Stimulated activated CD8-positive, alpha-beta memory T cell treated with anti-CD3 and anti-CD28 coated beads, Interleukin-7, amount 100 ng/mL, for 4 hours (primary cell): ENCODE results near the gene ERBB4.

Experiments used
- DNase-seq, 2 donors: peaks; one replicate each; pipeline ENCODE4 v3.0.0-alpha.2; 2020; ENCODE audit warnings: low read depth in 2 of 2

Gene ERBB4

GRCh38 chr2:212007972-212008371, 530.6 kb downstream of the ERBB4 start:
- no peak for DNase-seq

GRCh38 chr2:212005085-212005671, 533.4 kb downstream of the ERBB4 start:
- DNase-seq, result no peak

GRCh38 chr2:212001325-212001724, 537.3 kb downstream of the ERBB4 start:
- DNase-seq, result no peak

GRCh38 chr2:211996857-211997256, 541.7 kb downstream of the ERBB4 start:
- DNase-seq, result no peak

GRCh38 chr2:211994806-211995205, 543.8 kb downstream of the ERBB4 start:
- DNase-seq, result no peak

GRCh38 chr2:211990335-211990734, 548.3 kb downstream of the ERBB4 start:
- no peak for DNase-seq

GRCh38 chr2:211986313-211986712, 552.3 kb downstream of the ERBB4 start:
- no peak for DNase-seq

- no peak for DNase-seq
Observed at GRCh38 chr2:211985393-211985792, 553.2 kb downstream of the ERBB4 start.

- DNase-seq, result no peak
Observed at GRCh38 chr2:211982162-211982561, 556.4 kb downstream of the ERBB4 start.

- DNase-seq, result no peak
Observed at GRCh38 chr2:211981451-211981850, 557.2 kb downstream of the ERBB4 start.

- no peak for DNase-seq
Observed at GRCh38 chr2:211976076-211976475, 562.5 kb downstream of the ERBB4 start.

GRCh38 chr2:211967234-211967633, 571.4 kb downstream of the ERBB4 start:
- DNase-seq, result no peak

- no peak for DNase-seq
Observed at GRCh38 chr2:211963969-211964368, 574.6 kb downstream of the ERBB4 start.

- no peak for DNase-seq
Observed at GRCh38 chr2:211957799-211958198, 580.8 kb downstream of the ERBB4 start.

- DNase-seq, result no peak
Observed at GRCh38 chr2:211955648-211956047, 583.0 kb downstream of the ERBB4 start.

- no peak for DNase-seq
Observed at GRCh38 chr2:211948932-211949331, 589.7 kb downstream of the ERBB4 start.

GRCh38 chr2:211946960-211947359, 591.6 kb downstream of the ERBB4 start:
- no peak for DNase-seq

GRCh38 chr2:211944572-211944971, 594.0 kb downstream of the ERBB4 start:
- no peak for DNase-seq

GRCh38 chr2:211942153-211942552, 596.4 kb downstream of the ERBB4 start:
- no peak for DNase-seq

GRCh38 chr2:211941216-211941747, 597.3 kb downstream of the ERBB4 start:
- no peak for DNase-seq

GRCh38 chr2:211939177-211939576, 599.4 kb downstream of the ERBB4 start:
- no peak for DNase-seq

- DNase-seq, result no peak
Observed at GRCh38 chr2:211934811-211935210, 603.8 kb downstream of the ERBB4 start.

- no peak for DNase-seq
Observed at GRCh38 chr2:211931314-211931713, 607.3 kb downstream of the ERBB4 start.

GRCh38 chr2:211930331-211930730, 608.3 kb downstream of the ERBB4 start:
- no peak for DNase-seq
